ENCODE results near the gene TTLL7.

TTLL7 gene

GRCh38 chr1:83838573-83838972 lies 160.4 kb downstream of the TTLL7 start:
- peaks cover 5% of the 10 kb centered on the region; the same call in 1 of the 2 replicates for H3K4me1 ChIP-seq (ENCODE audit: insufficient read depth, low read length)
- no peak overlapping the region for H3K4me3 ChIP-seq (ENCODE audit: low read length)
- H3K9ac ChIP-seq (ENCODE audit: low read depth, low read length) = no peak overlapping the region
- H3K9me3 ChIP-seq (ENCODE audit: insufficient read depth, low read depth, low read length) = no peaks in the 10 kb centered on the region
- no peaks in the 10 kb centered on the region for H3K36me3 ChIP-seq (ENCODE audit: insufficient read depth, low read depth, low read length)
- no peak overlapping the region for H3K27ac ChIP-seq (ENCODE audit: low read length)
- no peaks in the 10 kb centered on the region for H3K27me3 ChIP-seq (ENCODE audit: insufficient read depth, low read length)

- Histone ChIP-seq H3K27me3 (ENCODE audit: insufficient read depth, low read length) (no peaks in the 10 kb centered on the region), H3K36me3 (ENCODE audit: insufficient read depth, low read depth, low read length) (no peaks in the 10 kb centered on the region), H3K9ac (ENCODE audit: low read depth, low read length) (no peak overlapping the region), H3K9me3 (ENCODE audit: insufficient read depth, low read depth, low read length) (no peaks in the 10 kb centered on the region), H3K27ac (ENCODE audit: low read length) (no peak overlapping the region), H3K4me1 (ENCODE audit: insufficient read depth, low read length) (peaks cover 5% of the 10 kb centered on the region; the same call in 1 of the 2 replicates), H3K4me3 (ENCODE audit: low read length) (no peak overlapping the region)
These were observed 162.4 kb downstream of the TTLL7 start for GRCh38 chr1:83836543-83836942.

GRCh38 chr1:83834621-83835264 lies 164.2 kb downstream of the TTLL7 start:
- Histone ChIP-seq H3K27me3 (ENCODE audit: insufficient read depth, low read length) (no peaks in the 10 kb centered on the region), H3K4me1 (ENCODE audit: insufficient read depth, low read length) (peaks cover 5% of the 10 kb centered on the region; the same call in 1 of the 2 replicates), H3K4me3 (ENCODE audit: low read length) (no peak overlapping the region), H3K27ac (ENCODE audit: low read length) (no peak overlapping the region), H3K9me3 (ENCODE audit: insufficient read depth, low read depth, low read length) (no peaks in the 10 kb centered on the region), H3K9ac (ENCODE audit: low read depth, low read length) (no peak overlapping the region), H3K36me3 (ENCODE audit: insufficient read depth, low read depth, low read length) (no peaks in the 10 kb centered on the region)

GRCh38 chr1:83832194-83832593 lies 166.7 kb downstream of the TTLL7 start:
- no peak overlapping the region for H3K9ac ChIP-seq (ENCODE audit: low read depth, low read length)
- no peak overlapping the region for H3K27ac ChIP-seq (ENCODE audit: low read length)
- H3K9me3 ChIP-seq (ENCODE audit: insufficient read depth, low read depth, low read length) = no peaks in the 10 kb centered on the region
- H3K27me3 ChIP-seq (ENCODE audit: insufficient read depth, low read length) = no peaks in the 10 kb centered on the region
- no peaks in the 10 kb centered on the region for H3K4me1 ChIP-seq (ENCODE audit: insufficient read depth, low read length)
- no peaks in the 10 kb centered on the region for H3K36me3 ChIP-seq (ENCODE audit: insufficient read depth, low read depth, low read length)
- no peak overlapping the region for H3K4me3 ChIP-seq (ENCODE audit: low read length)

- no peak overlapping the region for H3K9ac ChIP-seq (ENCODE audit: low read depth, low read length)
- no peak overlapping the region for H3K4me3 ChIP-seq (ENCODE audit: low read length)
- H3K27me3 ChIP-seq (ENCODE audit: insufficient read depth, low read length) = no peaks in the 10 kb centered on the region
- H3K27ac ChIP-seq (ENCODE audit: low read length) = no peak overlapping the region
- no peaks in the 10 kb centered on the region for H3K9me3 ChIP-seq (ENCODE audit: insufficient read depth, low read depth, low read length)
- H3K4me1 ChIP-seq (ENCODE audit: insufficient read depth, low read length) = no peaks in the 10 kb centered on the region
- H3K36me3 ChIP-seq (ENCODE audit: insufficient read depth, low read depth, low read length) = no peaks in the 10 kb centered on the region
These were observed 169.8 kb downstream of the TTLL7 start for GRCh38 chr1:83829106-83829505.

- H3K36me3 ChIP-seq (ENCODE audit: insufficient read depth, low read depth, low read length) = no peaks in the 10 kb centered on the region
- no peak overlapping the region for H3K4me3 ChIP-seq (ENCODE audit: low read length)
- H3K9ac ChIP-seq (ENCODE audit: low read depth, low read length) = no peak overlapping the region
- no peak overlapping the region for H3K27ac ChIP-seq (ENCODE audit: low read length)
- H3K27me3 ChIP-seq (ENCODE audit: insufficient read depth, low read length) = no peaks in the 10 kb centered on the region
- no peaks in the 10 kb centered on the region for H3K9me3 ChIP-seq (ENCODE audit: insufficient read depth, low read depth, low read length)
- no peaks in the 10 kb centered on the region for H3K4me1 ChIP-seq (ENCODE audit: insufficient read depth, low read length)
These were observed 170.5 kb downstream of the TTLL7 start for GRCh38 chr1:83828456-83828855.

- no peak overlapping the region for H3K27ac ChIP-seq (ENCODE audit: low read length)
- no peak overlapping the region for H3K4me3 ChIP-seq (ENCODE audit: low read length)
- no peak overlapping the region for H3K9ac ChIP-seq (ENCODE audit: low read depth, low read length)
- H3K36me3 ChIP-seq (ENCODE audit: insufficient read depth, low read depth, low read length) = no peaks in the 10 kb centered on the region
- no peaks in the 10 kb centered on the region for H3K27me3 ChIP-seq (ENCODE audit: insufficient read depth, low read length)
- H3K9me3 ChIP-seq (ENCODE audit: insufficient read depth, low read depth, low read length) = no peaks in the 10 kb centered on the region
- no peaks in the 10 kb centered on the region for H3K4me1 ChIP-seq (ENCODE audit: insufficient read depth, low read length)
These were observed 171.2 kb downstream of the TTLL7 start for GRCh38 chr1:83827741-83828140.

GRCh38 chr1:83822208-83822607 lies 176.7 kb downstream of the TTLL7 start:
- no peaks in the 10 kb centered on the region for H3K36me3 ChIP-seq (ENCODE audit: insufficient read depth, low read depth, low read length)
- H3K27ac ChIP-seq (ENCODE audit: low read length) = no peak overlapping the region
- no peaks in the 10 kb centered on the region for H3K27me3 ChIP-seq (ENCODE audit: insufficient read depth, low read length)
- H3K4me3 ChIP-seq (ENCODE audit: low read length) = no peak overlapping the region
- H3K9me3 ChIP-seq (ENCODE audit: insufficient read depth, low read depth, low read length) = no peaks in the 10 kb centered on the region
- no peak overlapping the region for H3K9ac ChIP-seq (ENCODE audit: low read depth, low read length)
- H3K4me1 ChIP-seq (ENCODE audit: insufficient read depth, low read length) = no peaks in the 10 kb centered on the region

GRCh38 chr1:83819436-83819835 lies 179.5 kb downstream of the TTLL7 start:
- no peak overlapping the region for H3K9ac ChIP-seq (ENCODE audit: low read depth, low read length)
- no peaks in the 10 kb centered on the region for H3K4me1 ChIP-seq (ENCODE audit: insufficient read depth, low read length)
- no peak overlapping the region for H3K27ac ChIP-seq (ENCODE audit: low read length)
- no peaks in the 10 kb centered on the region for H3K9me3 ChIP-seq (ENCODE audit: insufficient read depth, low read depth, low read length)
- H3K4me3 ChIP-seq (ENCODE audit: low read length) = no peak overlapping the region
- H3K36me3 ChIP-seq (ENCODE audit: insufficient read depth, low read depth, low read length) = no peaks in the 10 kb centered on the region
- no peaks in the 10 kb centered on the region for H3K27me3 ChIP-seq (ENCODE audit: insufficient read depth, low read length)

- no peak overlapping the region for H3K4me3 ChIP-seq (ENCODE audit: low read length)
- no peaks in the 10 kb centered on the region for H3K4me1 ChIP-seq (ENCODE audit: insufficient read depth, low read length)
- H3K27ac ChIP-seq (ENCODE audit: low read length) = no peak overlapping the region
- H3K27me3 ChIP-seq (ENCODE audit: insufficient read depth, low read length) = no peaks in the 10 kb centered on the region
- no peaks in the 10 kb centered on the region for H3K36me3 ChIP-seq (ENCODE audit: insufficient read depth, low read depth, low read length)
- no peaks in the 10 kb centered on the region for H3K9me3 ChIP-seq (ENCODE audit: insufficient read depth, low read depth, low read length)
- no peak overlapping the region for H3K9ac ChIP-seq (ENCODE audit: low read depth, low read length)
These were observed 180.0 kb downstream of the TTLL7 start for GRCh38 chr1:83818916-83819315.

- Histone ChIP-seq H3K27ac (ENCODE audit: low read length) (no peak overlapping the region), H3K27me3 (ENCODE audit: insufficient read depth, low read length) (no peaks in the 10 kb centered on the region), H3K36me3 (ENCODE audit: insufficient read depth, low read depth, low read length) (no peaks in the 10 kb centered on the region), H3K4me1 (ENCODE audit: insufficient read depth, low read length) (no peaks in the 10 kb centered on the region), H3K9ac (ENCODE audit: low read depth, low read length) (no peak overlapping the region), H3K4me3 (ENCODE audit: low read length) (no peak overlapping the region), H3K9me3 (ENCODE audit: insufficient read depth, low read depth, low read length) (no peaks in the 10 kb centered on the region)
These were observed 182.1 kb downstream of the TTLL7 start for GRCh38 chr1:83816836-83817235.

GRCh38 chr1:83815330-83815729 lies 183.6 kb downstream of the TTLL7 start:
- no peaks in the 10 kb centered on the region for H3K36me3 ChIP-seq (ENCODE audit: insufficient read depth, low read depth, low read length)
- H3K4me1 ChIP-seq (ENCODE audit: insufficient read depth, low read length) = no peaks in the 10 kb centered on the region
- H3K9me3 ChIP-seq (ENCODE audit: insufficient read depth, low read depth, low read length) = no peaks in the 10 kb centered on the region
- H3K27ac ChIP-seq (ENCODE audit: low read length) = no peak overlapping the region
- no peaks in the 10 kb centered on the region for H3K27me3 ChIP-seq (ENCODE audit: insufficient read depth, low read length)
- H3K9ac ChIP-seq (ENCODE audit: low read depth, low read length) = no peak overlapping the region
- no peak overlapping the region for H3K4me3 ChIP-seq (ENCODE audit: low read length)

Data from iPS-20b (cell line).